Measurements from ENCODE around the gene ASXL2.

GRCh38 chr2:25855065-25855464 is 23.2 kb downstream of the ASXL2 start:
- TF ChIP-seq ZC3H10 (CRISPR knock-in tag; IDR thresholded peaks at IDR 0.05): no peak
- no peak for TF ChIP-seq POU6F1 (CRISPR knock-in tag; IDR thresholded peaks at IDR 0.05; ENCODE audit: borderline replicate concordance, low read depth)
- TF ChIP-seq, protein P1, sequence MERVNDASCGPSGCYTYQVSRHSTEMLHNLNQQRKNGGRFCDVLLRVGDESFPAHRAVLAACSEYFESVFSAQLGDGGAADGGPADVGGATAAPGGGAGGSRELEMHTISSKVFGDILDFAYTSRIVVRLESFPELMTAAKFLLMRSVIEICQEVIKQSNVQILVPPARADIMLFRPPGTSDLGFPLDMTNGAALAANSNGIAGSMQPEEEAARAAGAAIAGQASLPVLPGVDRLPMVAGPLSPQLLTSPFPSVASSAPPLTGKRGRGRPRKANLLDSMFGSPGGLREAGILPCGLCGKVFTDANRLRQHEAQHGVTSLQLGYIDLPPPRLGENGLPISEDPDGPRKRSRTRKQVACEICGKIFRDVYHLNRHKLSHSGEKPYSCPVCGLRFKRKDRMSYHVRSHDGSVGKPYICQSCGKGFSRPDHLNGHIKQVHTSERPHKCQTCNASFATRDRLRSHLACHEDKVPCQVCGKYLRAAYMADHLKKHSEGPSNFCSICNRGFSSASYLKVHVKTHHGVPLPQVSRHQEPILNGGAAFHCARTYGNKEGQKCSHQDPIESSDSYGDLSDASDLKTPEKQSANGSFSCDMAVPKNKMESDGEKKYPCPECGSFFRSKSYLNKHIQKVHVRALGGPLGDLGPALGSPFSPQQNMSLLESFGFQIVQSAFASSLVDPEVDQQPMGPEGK (CRISPR knock-in tag; IDR thresholded peaks at IDR 0.05; ENCODE audit: borderline replicate concordance): no peak
- no peak for TF ChIP-seq RARB (CRISPR knock-in tag; IDR thresholded peaks at IDR 0.05)
- TF ChIP-seq TCF4 (CRISPR knock-in tag; IDR thresholded peaks at IDR 0.05; ENCODE audit: borderline replicate concordance): no peak
- no peak for TF ChIP-seq CSRNP3 (CRISPR knock-in tag; IDR thresholded peaks at IDR 0.05)
- no peak for TF ChIP-seq BACH2 (CRISPR knock-in tag; IDR thresholded peaks at IDR 0.05; ENCODE audit: borderline replicate concordance)
- TF ChIP-seq, protein P2, sequence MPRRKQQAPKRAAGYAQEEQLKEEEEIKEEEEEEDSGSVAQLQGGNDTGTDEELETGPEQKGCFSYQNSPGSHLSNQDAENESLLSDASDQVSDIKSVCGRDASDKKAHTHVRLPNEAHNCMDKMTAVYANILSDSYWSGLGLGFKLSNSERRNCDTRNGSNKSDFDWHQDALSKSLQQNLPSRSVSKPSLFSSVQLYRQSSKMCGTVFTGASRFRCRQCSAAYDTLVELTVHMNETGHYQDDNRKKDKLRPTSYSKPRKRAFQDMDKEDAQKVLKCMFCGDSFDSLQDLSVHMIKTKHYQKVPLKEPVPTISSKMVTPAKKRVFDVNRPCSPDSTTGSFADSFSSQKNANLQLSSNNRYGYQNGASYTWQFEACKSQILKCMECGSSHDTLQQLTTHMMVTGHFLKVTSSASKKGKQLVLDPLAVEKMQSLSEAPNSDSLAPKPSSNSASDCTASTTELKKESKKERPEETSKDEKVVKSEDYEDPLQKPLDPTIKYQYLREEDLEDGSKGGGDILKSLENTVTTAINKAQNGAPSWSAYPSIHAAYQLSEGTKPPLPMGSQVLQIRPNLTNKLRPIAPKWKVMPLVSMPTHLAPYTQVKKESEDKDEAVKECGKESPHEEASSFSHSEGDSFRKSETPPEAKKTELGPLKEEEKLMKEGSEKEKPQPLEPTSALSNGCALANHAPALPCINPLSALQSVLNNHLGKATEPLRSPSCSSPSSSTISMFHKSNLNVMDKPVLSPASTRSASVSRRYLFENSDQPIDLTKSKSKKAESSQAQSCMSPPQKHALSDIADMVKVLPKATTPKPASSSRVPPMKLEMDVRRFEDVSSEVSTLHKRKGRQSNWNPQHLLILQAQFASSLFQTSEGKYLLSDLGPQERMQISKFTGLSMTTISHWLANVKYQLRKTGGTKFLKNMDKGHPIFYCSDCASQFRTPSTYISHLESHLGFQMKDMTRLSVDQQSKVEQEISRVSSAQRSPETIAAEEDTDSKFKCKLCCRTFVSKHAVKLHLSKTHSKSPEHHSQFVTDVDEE (CRISPR knock-in tag; IDR thresholded peaks at IDR 0.05): no peak
- no peak for TF ChIP-seq OSR1 (CRISPR knock-in tag; IDR thresholded peaks at IDR 0.05)
- TF ChIP-seq ZFP3 (CRISPR knock-in tag; IDR thresholded peaks at IDR 0.05): no peak
- no peak for TF ChIP-seq ZNF8 (CRISPR knock-in tag; IDR thresholded peaks at IDR 0.05)

Measured in SK-N-SH treated with all-trans-retinoic acid at 6 μM for 48 hours (cell line).